ENCODE results near the gene GAS2L2. TPM values are rescaled to one million over a fixed set of nuclear protein-coding genes. Genes with fewer than 3 reads are reported as not detected.
A peak's percentile ranks its signal among the peaks of the same experiment; 100 is the strongest.

Gene GAS2L2
- total and polyA plus RNA-seq, 2 donors (not counting 1 experiment from before 2014, with no cell fraction given): 0.09 to 0.17 TPM

DNA sequence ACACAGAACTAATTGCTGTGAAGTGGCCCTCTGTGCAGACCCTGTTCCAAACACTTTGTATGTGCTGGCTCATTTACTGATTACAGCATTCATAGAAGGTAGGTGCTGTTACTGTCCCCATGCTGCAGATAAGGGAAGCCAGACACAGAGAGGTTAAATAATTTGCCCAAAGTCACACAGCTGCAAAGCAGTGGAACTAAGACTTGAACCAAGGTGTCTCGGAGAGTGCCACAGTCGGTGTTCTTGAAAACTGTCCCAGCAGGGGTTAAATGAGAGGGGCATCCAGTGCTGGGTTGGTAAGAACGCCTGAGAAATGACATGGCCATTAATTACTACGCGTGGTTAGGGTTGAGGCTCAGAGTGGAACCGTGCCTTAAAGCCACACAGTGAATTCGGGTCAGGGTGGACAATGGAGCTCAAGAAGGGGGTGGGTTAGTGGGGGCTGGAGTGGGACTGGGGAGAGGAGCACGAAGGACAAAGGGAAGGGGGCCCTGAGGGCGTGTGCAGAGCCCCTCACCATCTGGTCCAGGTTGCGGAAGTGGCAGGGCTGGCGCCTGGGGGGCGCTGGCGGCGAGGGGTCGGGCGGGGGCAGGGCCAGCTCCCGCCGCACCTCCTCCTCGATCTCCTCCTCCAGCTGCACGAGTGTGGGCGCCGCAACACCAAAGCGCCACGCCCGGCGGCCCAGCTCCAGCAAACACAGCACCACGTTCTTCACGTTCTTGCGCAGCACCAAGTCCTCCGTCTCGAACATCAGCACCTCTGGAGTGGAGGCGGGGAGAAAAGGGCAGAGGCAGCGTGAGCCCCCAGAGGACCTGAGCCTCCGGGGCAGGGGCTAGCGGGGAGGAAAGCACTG is 3.3 kb downstream of the GAS2L2 start:
- Mint-ChIP-seq H3K27me3 (peaks cover 50% of the 10 kb centered on the region), H3K9me3 (ENCODE audit: insufficient read depth) (no peaks in the 10 kb centered on the region), H3K4me1 (peaks cover 6% of the 10 kb centered on the region), H3K4me3 (no peak overlapping the region), H3K27ac (no peak overlapping the region)
- H3K9ac ChIP-seq (ENCODE audit: low read length): no peak overlapping the region
- POLR2A ChIA-PET: no interaction called here
- peaks cover 3 to 10% of the 10 kb centered on the region in 2 donors for H3K4me1 ChIP-seq (ENCODE audit: control insufficient read depth in 2 of 2, insufficient read depth in 2 of 2, low read length in 2 of 2)
- no peaks in the 10 kb centered on the region for H3K79me2 ChIP-seq (ENCODE audit: control insufficient read depth, insufficient read depth, low read length)
- no peak overlapping the region for H3K27ac ChIP-seq (ENCODE audit: low read length in 2 of 2)
- ATAC-seq (ENCODE audit: low read depth) (no peak), DNase-seq (no peak)
- no peak overlapping the region for H2AFZ ChIP-seq (ENCODE audit: insufficient read depth, low read depth, low read length, poor library complexity, severe bottlenecking)
- H3K27me3 ChIP-seq (replicated peaks in 1 of 4; ENCODE audit: control extremely low read depth in 1 of 4, control insufficient read depth in 3 of 4, insufficient read depth in 4 of 4, low read length in 3 of 4): peaks cover 0 to 52% (median 23%) of the 10 kb centered on the region in 4 experiments
- intact Hi-C loops (cut with micrococcal nuclease): loop anchor here (5.0 kb wide), 1 partner anchor 1327 kb away; no protein-coding TSS in a partner anchor
- CTCF ChIA-PET: interaction anchor here (1.0 to 3.1 kb wide), 3 partner anchors 12 to 137 kb away, joined by 3 to 12 read pairs (median 11); no protein-coding TSS in a partner anchor
- peak overlapping the region; percentile 17 for H3K4me2 ChIP-seq (replicated peaks; ENCODE audit: low read depth, low read length, poor library complexity, severe bottlenecking)
- no peaks in the 10 kb centered on the region for H4K20me1 ChIP-seq (ENCODE audit: control insufficient read depth, insufficient read depth, low read length, poor library complexity, severe bottlenecking)
- TF ChIP-seq EZH2 (IDR thresholded peaks at IDR 0.05; ENCODE audit: borderline replicate concordance, insufficient read depth, low read depth, low read length, poor library complexity, severe bottlenecking): no peak
- TF ChIP-seq, protein P1, sequence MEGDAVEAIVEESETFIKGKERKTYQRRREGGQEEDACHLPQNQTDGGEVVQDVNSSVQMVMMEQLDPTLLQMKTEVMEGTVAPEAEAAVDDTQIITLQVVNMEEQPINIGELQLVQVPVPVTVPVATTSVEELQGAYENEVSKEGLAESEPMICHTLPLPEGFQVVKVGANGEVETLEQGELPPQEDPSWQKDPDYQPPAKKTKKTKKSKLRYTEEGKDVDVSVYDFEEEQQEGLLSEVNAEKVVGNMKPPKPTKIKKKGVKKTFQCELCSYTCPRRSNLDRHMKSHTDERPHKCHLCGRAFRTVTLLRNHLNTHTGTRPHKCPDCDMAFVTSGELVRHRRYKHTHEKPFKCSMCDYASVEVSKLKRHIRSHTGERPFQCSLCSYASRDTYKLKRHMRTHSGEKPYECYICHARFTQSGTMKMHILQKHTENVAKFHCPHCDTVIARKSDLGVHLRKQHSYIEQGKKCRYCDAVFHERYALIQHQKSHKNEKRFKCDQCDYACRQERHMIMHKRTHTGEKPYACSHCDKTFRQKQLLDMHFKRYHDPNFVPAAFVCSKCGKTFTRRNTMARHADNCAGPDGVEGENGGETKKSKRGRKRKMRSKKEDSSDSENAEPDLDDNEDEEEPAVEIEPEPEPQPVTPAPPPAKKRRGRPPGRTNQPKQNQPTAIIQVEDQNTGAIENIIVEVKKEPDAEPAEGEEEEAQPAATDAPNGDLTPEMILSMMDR (IDR thresholded peaks at IDR 0.05): no peak
- 17% methylated on average over 33 of the region's 35 CpGs for WGBS (ENCODE audit: insufficient coverage)
- H3K4me3 ChIP-seq (ENCODE audit: control extremely low read depth in 1 of 5, extremely low read depth in 1 of 5, insufficient read depth in 1 of 5, low read depth in 2 of 5, low read length in 4 of 5): no peak overlapping the region
- peaks cover 0 to 6% (median 0%) of the 10 kb centered on the region in 3 donors for H3K9me3 ChIP-seq (ENCODE audit: control extremely low read depth in 1 of 3, control insufficient read depth in 2 of 3, insufficient read depth in 1 of 3, low read length in 2 of 3)
- no peaks in the 10 kb centered on the region for H3K36me3 ChIP-seq (replicated peaks in 1 of 2; ENCODE audit: control extremely low read depth in 1 of 2, control insufficient read depth in 1 of 2, extremely low read depth in 1 of 2, insufficient read depth in 2 of 2, low read length in 1 of 2)

DNA sequence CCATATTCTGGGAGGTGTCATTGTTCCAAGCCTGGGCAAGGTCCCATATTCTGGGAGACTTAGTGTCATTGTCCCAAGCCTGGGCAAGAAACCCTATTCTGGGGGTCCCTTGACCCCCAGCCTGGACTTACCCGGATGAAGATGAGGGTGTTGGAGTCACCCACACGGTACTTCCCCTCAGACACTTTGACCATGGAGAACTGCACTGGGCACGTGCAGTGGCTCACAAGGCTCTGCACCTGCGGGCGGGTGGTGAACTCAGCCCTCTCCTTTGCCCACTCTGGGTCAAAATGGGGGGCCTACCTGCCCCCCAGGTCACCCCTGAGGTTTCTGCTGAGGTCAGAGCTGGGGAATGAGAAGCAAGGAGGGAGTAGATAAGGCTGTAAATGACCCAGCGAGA is 4.1 kb downstream of the GAS2L2 start:
- peaks cover 3 to 10% of the 10 kb centered on the region in 2 donors for H3K4me1 ChIP-seq (ENCODE audit: control insufficient read depth in 2 of 2, insufficient read depth in 2 of 2, low read length in 2 of 2)
- POLR2A ChIA-PET: no interaction called here
- no peaks in the 10 kb centered on the region for H3K79me2 ChIP-seq (ENCODE audit: control insufficient read depth, insufficient read depth, low read length)
- H3K27me3 ChIP-seq (replicated peaks in 1 of 4; ENCODE audit: control extremely low read depth in 1 of 4, control insufficient read depth in 3 of 4, insufficient read depth in 4 of 4, low read length in 3 of 4): peaks cover 0 to 52% (median 23%) of the 10 kb centered on the region in 4 experiments
- H3K9me3 ChIP-seq (ENCODE audit: control extremely low read depth in 1 of 3, control insufficient read depth in 2 of 3, insufficient read depth in 1 of 3, low read length in 2 of 3): peaks cover 0 to 10% (median 0%) of the 10 kb centered on the region in 3 donors
- H3K9ac ChIP-seq (ENCODE audit: low read length): no peak overlapping the region
- CTCF ChIA-PET: interaction anchor here (0.5 to 2.7 kb wide), 4 partner anchors 56 to 579 kb away, joined by 3 to 16 read pairs (median 8); no protein-coding TSS in a partner anchor
- H4K20me1 ChIP-seq (ENCODE audit: control insufficient read depth, insufficient read depth, low read length, poor library complexity, severe bottlenecking): no peaks in the 10 kb centered on the region
- H3K4me2 ChIP-seq (replicated peaks; ENCODE audit: low read depth, low read length, poor library complexity, severe bottlenecking): no peak overlapping the region
- no peak overlapping the region for H3K4me3 Mint-ChIP-seq
- DNase-seq (no peak), ATAC-seq (ENCODE audit: low read depth) (no peak)
- peaks cover 6% of the 10 kb centered on the region for H3K4me1 Mint-ChIP-seq
- 83% methylated on average over 4 of the region's 6 CpGs for WGBS (ENCODE audit: insufficient coverage)
- H3K4me3 ChIP-seq (ENCODE audit: control extremely low read depth in 1 of 5, extremely low read depth in 1 of 5, insufficient read depth in 1 of 5, low read depth in 2 of 5, low read length in 4 of 5): no peak overlapping the region
- H3K36me3 ChIP-seq (replicated peaks in 1 of 2; ENCODE audit: control extremely low read depth in 1 of 2, control insufficient read depth in 1 of 2, extremely low read depth in 1 of 2, insufficient read depth in 2 of 2, low read length in 1 of 2): no peaks in the 10 kb centered on the region
- H3K27me3 Mint-ChIP-seq: peaks cover 55% of the 10 kb centered on the region
- H3K27ac ChIP-seq (ENCODE audit: low read length in 2 of 2): no peak overlapping the region
- intact Hi-C loops (cut with micrococcal nuclease): loop anchor here (5.0 kb wide), 1 partner anchor 1327 kb away; no protein-coding TSS in a partner anchor
- no peaks in the 10 kb centered on the region for H3K9me3 Mint-ChIP-seq (ENCODE audit: insufficient read depth)
- no peak overlapping the region for H3K27ac Mint-ChIP-seq
- no peak overlapping the region for H2AFZ ChIP-seq (ENCODE audit: insufficient read depth, low read depth, low read length, poor library complexity, severe bottlenecking)
- no peak for TF ChIP-seq EZH2 (IDR thresholded peaks at IDR 0.05; ENCODE audit: borderline replicate concordance, insufficient read depth, low read depth, low read length, poor library complexity, severe bottlenecking)
- TF ChIP-seq, protein P1 (IDR thresholded peaks at IDR 0.05): no peak
